Heart left ventricle (tissue), 16 donors: Measurements from ENCODE around the gene TANGO2. TPM values are rescaled to one million over a fixed set of nuclear protein-coding genes. Genes with fewer than 3 reads are reported as not detected.

ENCODE experiments used
- ATAC-seq, 4 donors: fragments of 200-7000 bp; cut with Tn5 transposase; one replicate each; pipeline ENCODE4 v1.9.1; 2020 to 2022; ENCODE audit warnings: moderate library complexity in 4 of 4, mild to moderate bottlenecking in 3 of 4, moderate number of reproducible peaks in 1 of 4
- DNase-seq, 5 donors: peaks; one replicate each; pipeline ENCODE4 v3.0.0-alpha.2; 2020
- H3K27ac ChIP-seq, 12 donors: fragments of 200-600 bp; sonication (generic) in 4 of 12; one replicate each; pipeline versions ENCODE4 v1.5.0 to v1.8.0; 2016 to 2022; ENCODE audit warnings: mild to moderate bottlenecking in 2 of 12
- H3K27me3 ChIP-seq, 9 donors: fragments of 200-600 bp; sonication (generic) in 2 of 9; one replicate each; pipeline versions ENCODE4 v1.5.1 to v1.8.0; 2016 to 2022; ENCODE audit warnings: mild to moderate bottlenecking in 3 of 9
- H3K36me3 ChIP-seq, 9 donors: fragments of 200-600 bp; sonication (generic) in 2 of 9; one replicate each; pipeline versions ENCODE4 v1.5.0 to v1.8.0; 2018 to 2022; ENCODE audit warnings: mild to moderate bottlenecking in 2 of 9
- H3K4me1 ChIP-seq, 12 donors: fragments of 200-600 bp; sonication (generic) in 4 of 12; one replicate each; pipeline versions ENCODE4 v1.5.0 to v1.8.0; 2016 to 2022; ENCODE audit warnings: mild to moderate bottlenecking in 3 of 12
- H3K4me3 ChIP-seq, 12 donors: fragments of 200-600 bp; sonication (generic) in 4 of 12; one replicate each; pipeline versions ENCODE4 v1.5.0 to v1.8.0; 2017 to 2022; ENCODE audit warnings: mild to moderate bottlenecking in 9 of 12, moderate library complexity in 4 of 12
- H3K9me3 ChIP-seq, 12 donors: fragments of 200-600 bp; sonication (generic) in 4 of 12; one replicate each; pipeline versions ENCODE4 v1.5.0 to v1.8.0; 2016 to 2022; ENCODE audit warnings: mild to moderate bottlenecking in 1 of 12
- POLR2A ChIP-seq, 2 donors: fragments of 450-650 bp; IDR thresholded peaks; one replicate each; pipeline ENCODE4 v1.6.1; 2017; ENCODE audit warnings: antibody characterized with exemption in 2 of 2, mild to moderate bottlenecking in 2 of 2, moderate library complexity in 2 of 2
- WGBS, 4 donors: extraction: QIAGEN DNeasy Blood & Tissue Kit in 2 of 4; methylation state at CpG; one replicate each; pipeline versions ENCODE4 v1.1.5 to v1.1.7; 2013 to 2018; 5-methylcytosine and 5-hydroxymethylcytosine counted together
- intact Hi-C, 10 donors: fragments of 100-400 bp; cut with DNase I; formaldehyde crosslinking; loops; one replicate each; pipeline versions ENCODE4 v1.11.1 to v1.14.2; 2022
- polyA plus RNA-seq, 2 donors: library from polyadenylated mRNA; stranded (reverse); fragments of 200-250 nt; gene quantifications; one replicate each; pipeline ENCODE4 v1.2.3, GENCODE V29; 2013
- total RNA-seq, 9 donors: library from RNA; depleted of rRNA in 2 of 9; stranded (reverse); fragments of >200 nt in 2 of 9; fragmentation: NEBNext Ultra II Directional in 3 of 9; extraction: Animal tissue kit (Norgen Biotek cat#: 25700) in 3 of 9; gene quantifications; one replicate each; pipeline versions ENCODE4 v1.1.0 to v1.2.4, GENCODE V29; 2016 to 2023
- TF ChIP-seq, protein P1 (sequence below), 12 donors: fragments of 200-600 bp; sonication (generic) in 4 of 12; IDR thresholded peaks; one replicate each; pipeline versions ENCODE4 v1.5.0 to v1.8.0; 2018 to 2022; ENCODE audit warnings: antibody characterized with exemption in 12 of 12, mild to moderate bottlenecking in 5 of 12
- donor health status: ischemic (EF 13 %, LVEDD 7.1; RV severe dilation, severe dysfunction).
- donor health status: healthy with polysubstance abuse.
- donor health status: DM: no; HTN: yes; CAD: no.
- donor health status: DM: no; HTN: no; CAD: no.
- donor health status: ischemic (EF 25% LVEDD 6.9; RV normal size, moderate dysfunction).
- donor health status: ischemic (EF 25% LVEDD 5.7; RV mildly dilated, moderate dysfunction).
- donor health status: healthy.
- donor health status: DM: yes; HTN: yes; CAD: no.
- donor health status: ischemic (EF 35%, LVEDD 5.7; RV mildly dilated, moderate dysfunction).
- donor health status: nonischemic (EF 11% LVEDD 7.7; RV severe dilation, severe dysfunction).
- donor health status: DM: yes; HTN: yes; CAD: no.
- donor health status: PGD.
- donor health status: ischemic (EF 29% LVEDD 5.4; RV normal size, mild dysfunction).
- donor health status: nonischemic (EF 23%, LVEDD 6.1; RV moderate dilation, normal function).

The TANGO2 gene
- total and polyA plus RNA-seq, 11 donors, result 51.3 to 341 (median 63.0) TPM

DNA sequence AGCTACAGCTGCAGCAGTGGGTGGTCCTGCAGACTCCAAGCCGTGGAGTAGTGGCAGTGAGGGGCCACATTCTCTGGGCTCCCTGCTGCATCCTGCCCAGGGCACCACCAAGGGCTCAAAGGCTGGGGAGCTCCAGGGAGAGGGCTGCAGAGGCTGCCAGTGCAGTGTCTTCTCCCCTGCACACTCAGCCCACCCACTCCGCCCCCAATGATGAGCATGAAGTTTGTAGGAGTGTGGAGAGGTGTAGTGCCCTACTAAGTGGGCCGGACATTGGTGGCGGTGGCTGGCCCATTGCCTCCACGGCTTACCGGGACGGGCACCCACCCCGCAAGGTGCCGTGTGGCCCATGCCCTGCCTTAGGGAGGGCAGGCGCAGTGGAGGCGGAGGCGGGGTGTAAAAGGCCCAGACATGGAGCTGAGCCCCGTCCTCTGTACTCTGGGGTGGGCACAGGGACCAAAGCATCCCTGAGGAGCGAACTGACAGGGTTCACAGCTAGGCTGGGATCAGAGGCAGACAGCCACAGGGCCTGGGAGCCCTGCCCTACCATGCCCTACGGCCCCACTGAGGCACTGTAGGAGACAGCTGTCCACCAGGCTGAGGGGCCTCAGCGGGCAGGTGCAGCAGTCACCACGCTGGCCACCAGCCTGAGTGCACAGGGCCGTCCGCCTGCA, 23.2 kb upstream of the TANGO2 start:
- no peaks in the 10 kb centered on the region for H3K27me3 ChIP-seq
- DNase-seq, result peak in 3 of 5 donors; percentile 10 to 44 (median 14)
- no peak overlapping the region for H3K4me3 ChIP-seq
- no peak overlapping the region for H3K27ac ChIP-seq
- intact Hi-C loops, result no loop called here
- WGBS, 4 donors, result 85 to 95% (median 90%) methylated on average over 10 to 19 of the region's 19 CpGs
- no peak for ATAC-seq
- H3K9me3 ChIP-seq, result peaks cover 0 to 2% (median 0%) of the 10 kb centered on the region in 12 donors
- no peak for TF ChIP-seq POLR2A (IDR thresholded peaks at IDR 0.05)
- TF ChIP-seq, protein P1, sequence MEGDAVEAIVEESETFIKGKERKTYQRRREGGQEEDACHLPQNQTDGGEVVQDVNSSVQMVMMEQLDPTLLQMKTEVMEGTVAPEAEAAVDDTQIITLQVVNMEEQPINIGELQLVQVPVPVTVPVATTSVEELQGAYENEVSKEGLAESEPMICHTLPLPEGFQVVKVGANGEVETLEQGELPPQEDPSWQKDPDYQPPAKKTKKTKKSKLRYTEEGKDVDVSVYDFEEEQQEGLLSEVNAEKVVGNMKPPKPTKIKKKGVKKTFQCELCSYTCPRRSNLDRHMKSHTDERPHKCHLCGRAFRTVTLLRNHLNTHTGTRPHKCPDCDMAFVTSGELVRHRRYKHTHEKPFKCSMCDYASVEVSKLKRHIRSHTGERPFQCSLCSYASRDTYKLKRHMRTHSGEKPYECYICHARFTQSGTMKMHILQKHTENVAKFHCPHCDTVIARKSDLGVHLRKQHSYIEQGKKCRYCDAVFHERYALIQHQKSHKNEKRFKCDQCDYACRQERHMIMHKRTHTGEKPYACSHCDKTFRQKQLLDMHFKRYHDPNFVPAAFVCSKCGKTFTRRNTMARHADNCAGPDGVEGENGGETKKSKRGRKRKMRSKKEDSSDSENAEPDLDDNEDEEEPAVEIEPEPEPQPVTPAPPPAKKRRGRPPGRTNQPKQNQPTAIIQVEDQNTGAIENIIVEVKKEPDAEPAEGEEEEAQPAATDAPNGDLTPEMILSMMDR (IDR thresholded peaks at IDR 0.05), result no peak
- no peaks in the 10 kb centered on the region for H3K36me3 ChIP-seq
- peaks cover 0 to 56% (median 34%) of the 10 kb centered on the region in 12 donors for H3K4me1 ChIP-seq

DNA sequence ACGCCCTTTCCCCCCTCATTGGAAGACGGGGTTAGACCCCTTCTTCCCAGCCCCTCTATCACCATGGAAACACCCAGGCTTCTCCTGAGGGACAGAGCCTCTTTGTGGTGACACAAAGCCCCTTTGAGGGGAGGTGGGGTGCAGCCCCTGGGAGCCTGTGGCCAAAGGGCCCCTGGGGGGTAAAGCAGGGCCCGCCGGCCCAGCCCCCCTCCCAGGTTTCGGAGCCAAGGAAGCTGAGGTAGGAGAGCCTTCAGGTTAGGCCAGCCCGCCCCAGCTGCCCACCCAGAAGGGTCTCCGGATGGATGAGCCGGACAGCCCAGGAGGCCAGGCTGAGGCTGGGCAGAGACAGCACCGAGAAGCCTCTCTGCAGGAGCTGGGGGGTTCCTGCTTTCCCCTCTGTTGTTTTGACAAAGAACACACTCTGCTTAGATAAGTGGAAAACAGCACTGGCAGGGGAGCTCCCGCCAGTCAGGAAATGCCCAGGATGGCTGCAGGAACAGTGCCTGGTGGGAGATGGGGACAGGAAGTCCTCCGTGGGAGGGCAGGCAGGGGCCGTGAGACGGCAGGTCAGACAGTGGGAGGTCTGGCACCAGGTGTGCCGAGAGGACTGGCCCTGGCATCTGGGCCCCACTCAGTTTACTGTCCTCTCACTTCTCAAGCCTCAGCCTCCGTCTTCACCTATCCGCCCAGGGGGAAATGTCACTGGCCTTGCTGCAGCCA, 22.5 kb upstream of the TANGO2 start:
- DNase-seq, result peak in 2 of 5 donors; percentile 22 to 32

DNA sequence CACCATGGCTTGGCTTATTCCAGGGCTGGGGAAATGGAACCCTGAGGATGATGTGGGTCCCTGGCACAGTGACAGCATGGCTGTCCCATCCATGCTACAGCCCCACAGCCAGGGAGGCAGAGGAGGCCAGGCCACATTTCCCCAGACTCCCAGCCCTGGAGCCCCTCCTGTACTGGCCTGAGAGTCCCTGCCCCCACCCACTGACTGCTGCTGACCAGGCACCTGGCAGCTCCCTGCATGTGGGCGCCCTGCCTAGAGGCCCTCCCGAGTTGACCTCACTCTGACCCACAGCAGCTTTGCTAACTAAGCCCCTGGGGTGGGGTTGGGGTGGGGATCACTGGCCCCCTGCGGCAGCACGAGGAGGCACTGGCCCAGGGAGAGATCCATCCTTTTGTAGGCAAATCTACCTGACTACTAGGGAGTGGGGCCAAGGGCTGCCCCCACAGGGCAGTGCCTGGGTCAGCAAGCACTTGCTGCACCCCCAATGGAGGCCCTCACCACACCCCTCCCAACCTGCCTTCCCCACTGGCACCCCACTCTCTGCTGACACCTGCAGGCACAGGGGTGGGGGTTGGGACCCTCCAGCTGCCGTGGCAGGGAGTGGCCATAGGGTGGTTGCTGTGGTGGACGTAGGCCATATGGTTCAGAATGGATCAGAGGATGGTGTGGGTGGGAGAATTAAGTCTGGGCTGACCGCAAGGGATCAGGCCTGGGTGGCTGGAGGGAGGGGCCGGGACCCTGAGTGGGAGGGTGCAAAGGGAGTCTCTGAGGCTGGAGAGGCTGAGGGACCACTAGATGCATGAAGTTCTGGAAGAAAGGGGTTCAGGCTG, 21.7 kb upstream of the TANGO2 start:
- H3K27me3 ChIP-seq, result no peaks in the 10 kb centered on the region
- peak overlapping the region in 5 of 12 donors; percentile 49 to 68 (median 68) for H3K27ac ChIP-seq
- WGBS, 4 donors, result 65 to 75% (median 70%) methylated on average over 8 of the region's 8 CpGs
- ATAC-seq (peak in 2 of 4 donors; percentile 11 to 27), DNase-seq (peak in 3 of 5 donors; percentile 26 to 64 (median 40))
- peaks cover 0 to 54% (median 30%) of the 10 kb centered on the region in 12 donors for H3K4me1 ChIP-seq
- intact Hi-C loops, result no loop called here
- H3K4me3 ChIP-seq, result no peak overlapping the region
- H3K9me3 ChIP-seq, result peaks cover 0 to 17% (median 6%) of the 10 kb centered on the region in 12 donors
- TF ChIP-seq, protein P1 (IDR thresholded peaks at IDR 0.05), result no peak
- no peak for TF ChIP-seq POLR2A (IDR thresholded peaks at IDR 0.05)
- H3K36me3 ChIP-seq, result peaks cover 0 to 4% (median 0%) of the 10 kb centered on the region in 9 donors

More for the DNA sequence above, 22.5 kb upstream of the TANGO2 start:
- H3K4me1 ChIP-seq, result peaks cover 0 to 54% (median 30%) of the 10 kb centered on the region in 12 donors
- no peak for ATAC-seq
- no peak overlapping the region for H3K4me3 ChIP-seq
- H3K9me3 ChIP-seq, result peaks cover 0 to 8% (median under 1%) of the 10 kb centered on the region in 12 donors
- intact Hi-C loops, result no loop called here
- H3K36me3 ChIP-seq, result peaks cover 0 to 2% (median 0%) of the 10 kb centered on the region in 9 donors
- no peaks in the 10 kb centered on the region for H3K27me3 ChIP-seq
- no peak for TF ChIP-seq POLR2A (IDR thresholded peaks at IDR 0.05)
- TF ChIP-seq, protein P1 (IDR thresholded peaks at IDR 0.05), result no peak
- 64 to 72% (median 66%) methylated on average over 15 to 16 of the region's 16 CpGs for WGBS, 4 donors
- H3K27ac ChIP-seq, result peak overlapping the region in 2 of 12 donors; percentile 28 to 68
